Fibroblast of villous mesenchyme (primary cell): ENCODE results near the gene HERC2. TPM values are rescaled to one million over a fixed set of nuclear protein-coding genes. Genes with fewer than 3 reads are reported as not detected.

ENCODE experiments used
- DNase-seq: peaks from one replicate; pipeline ENCODE4 v3.0.0-alpha.2; 2010; ENCODE audit warnings: low read depth
- H3K4me3 ChIP-seq: 2 replicates; pipeline ENCODE4 v1.5.1; 2011; ENCODE audit warnings: low read depth, mild to moderate bottlenecking, low read length
- total RNA-seq: library from RNA; depleted of rRNA; stranded (reverse); fragments of >200 nt; gene quantifications from 2 replicates; pipeline ENCODE4 v1.2.3, GENCODE V29; 2012
- TF ChIP-seq, protein P1 (sequence below): IDR thresholded peaks from 2 replicates; pipeline ENCODE4 v1.5.1; 2012; ENCODE audit warnings: low read depth, mild to moderate bottlenecking, low read length; ENCODE audit not compliant: insufficient read depth

HERC2 gene
- total RNA-seq, 1 donor = 41.0 TPM

DNA sequence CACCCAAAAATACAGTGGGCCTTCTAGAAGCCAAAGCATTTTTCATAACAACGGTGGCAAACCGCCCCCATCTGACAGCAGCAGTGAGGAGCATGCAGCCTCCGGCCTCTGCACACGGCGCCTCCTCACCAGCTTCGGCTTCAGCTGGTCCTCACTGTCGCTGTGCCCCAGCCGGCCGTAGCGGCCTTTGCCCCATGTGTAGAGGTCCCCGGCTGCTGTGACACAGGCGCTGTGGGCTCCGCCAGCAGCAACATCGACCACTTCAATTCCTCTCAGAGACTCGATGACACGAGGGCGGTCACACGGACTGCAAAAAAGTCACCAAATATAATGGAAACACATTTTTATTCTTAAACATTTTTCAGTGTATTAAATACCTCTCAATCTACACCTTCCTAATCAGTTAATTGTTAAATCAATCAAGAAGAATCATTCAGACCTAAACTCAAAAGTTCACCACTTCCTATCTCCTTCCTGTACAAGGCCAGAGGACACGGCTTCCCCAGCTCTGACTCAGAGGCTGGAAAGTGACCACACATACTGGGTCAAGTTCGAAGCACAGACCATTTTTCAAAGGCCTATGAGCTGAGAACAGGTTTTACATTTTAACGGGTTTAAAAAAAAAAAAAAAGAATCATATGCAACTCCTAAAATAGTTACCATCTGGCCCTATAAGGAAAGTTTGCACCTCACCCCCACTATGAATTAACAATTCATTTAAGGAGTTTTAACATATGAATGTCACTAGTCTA lies 189.3 kb downstream of the HERC2 start:
- H3K4me3 ChIP-seq = no peak overlapping the region
- DNase-seq = peak; percentile 48
- TF ChIP-seq, protein P1, sequence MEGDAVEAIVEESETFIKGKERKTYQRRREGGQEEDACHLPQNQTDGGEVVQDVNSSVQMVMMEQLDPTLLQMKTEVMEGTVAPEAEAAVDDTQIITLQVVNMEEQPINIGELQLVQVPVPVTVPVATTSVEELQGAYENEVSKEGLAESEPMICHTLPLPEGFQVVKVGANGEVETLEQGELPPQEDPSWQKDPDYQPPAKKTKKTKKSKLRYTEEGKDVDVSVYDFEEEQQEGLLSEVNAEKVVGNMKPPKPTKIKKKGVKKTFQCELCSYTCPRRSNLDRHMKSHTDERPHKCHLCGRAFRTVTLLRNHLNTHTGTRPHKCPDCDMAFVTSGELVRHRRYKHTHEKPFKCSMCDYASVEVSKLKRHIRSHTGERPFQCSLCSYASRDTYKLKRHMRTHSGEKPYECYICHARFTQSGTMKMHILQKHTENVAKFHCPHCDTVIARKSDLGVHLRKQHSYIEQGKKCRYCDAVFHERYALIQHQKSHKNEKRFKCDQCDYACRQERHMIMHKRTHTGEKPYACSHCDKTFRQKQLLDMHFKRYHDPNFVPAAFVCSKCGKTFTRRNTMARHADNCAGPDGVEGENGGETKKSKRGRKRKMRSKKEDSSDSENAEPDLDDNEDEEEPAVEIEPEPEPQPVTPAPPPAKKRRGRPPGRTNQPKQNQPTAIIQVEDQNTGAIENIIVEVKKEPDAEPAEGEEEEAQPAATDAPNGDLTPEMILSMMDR = no peak

DNA sequence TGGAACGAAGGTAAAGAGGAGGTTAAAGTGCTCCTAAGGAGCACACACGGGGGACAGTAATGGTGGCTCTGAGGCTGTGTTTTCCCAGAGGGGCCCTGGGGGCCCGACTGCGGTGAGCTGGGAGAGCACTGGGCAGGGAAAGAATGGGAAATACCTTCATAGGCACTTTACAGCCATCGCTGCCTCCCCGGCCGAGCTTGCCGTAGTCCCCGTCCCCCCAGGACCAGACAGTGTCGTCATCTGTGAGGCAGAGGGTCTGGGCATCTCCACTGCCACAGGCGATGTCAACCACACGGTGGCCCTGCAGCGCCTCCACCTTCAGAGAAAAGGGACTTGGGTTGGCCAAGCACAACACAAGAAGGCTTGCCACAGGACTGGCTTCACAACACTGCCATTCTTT lies 190.0 kb downstream of the HERC2 start:
- no peak for DNase-seq
- TF ChIP-seq, protein P1 = no peak
- H3K4me3 ChIP-seq = no peak overlapping the region

DNA sequence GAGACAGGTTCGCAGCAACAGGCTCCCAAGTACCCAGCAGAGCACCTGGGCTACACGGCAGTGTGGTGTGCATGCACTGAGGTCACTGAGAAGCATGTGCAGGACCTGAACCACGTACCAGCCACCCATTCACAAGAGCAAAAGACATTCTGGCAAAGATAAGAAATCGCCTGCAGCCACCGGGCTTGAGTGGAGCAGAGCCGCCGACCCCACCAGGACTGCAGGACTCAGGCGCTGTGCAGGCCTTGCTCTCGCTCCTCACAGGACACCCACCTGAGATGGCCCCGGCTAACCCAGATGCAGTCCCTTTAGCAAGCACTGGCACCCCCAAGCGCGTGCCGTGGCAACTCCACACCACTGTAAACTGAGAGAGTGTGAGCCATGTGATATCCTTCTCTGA lies 190.6 kb downstream of the HERC2 start:
- no peak overlapping the region for H3K4me3 ChIP-seq
- TF ChIP-seq, protein P1 = no peak
- DNase-seq = no peak

DNA sequence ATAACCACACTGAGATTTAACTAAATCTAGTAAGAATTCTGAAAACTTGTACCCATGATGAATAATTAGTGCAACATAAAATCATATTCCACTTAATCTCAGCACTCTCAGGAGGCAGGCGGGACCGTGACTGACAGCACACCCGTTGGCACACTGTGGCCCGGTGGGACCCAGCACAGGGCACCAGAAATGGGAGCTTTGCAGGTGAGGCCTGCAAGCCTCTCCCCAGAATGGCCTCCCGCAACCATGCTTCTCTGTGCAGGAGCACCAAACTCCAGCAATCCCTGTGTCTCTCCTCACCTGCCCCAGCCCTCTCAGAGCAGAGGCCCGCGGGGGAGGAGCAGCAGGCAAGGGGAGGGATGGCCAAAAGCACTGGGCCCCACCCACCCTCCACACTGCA lies 191.3 kb downstream of the HERC2 start:
- no peak overlapping the region for H3K4me3 ChIP-seq
- TF ChIP-seq, protein P1 = no peak
- no peak for DNase-seq

DNA sequence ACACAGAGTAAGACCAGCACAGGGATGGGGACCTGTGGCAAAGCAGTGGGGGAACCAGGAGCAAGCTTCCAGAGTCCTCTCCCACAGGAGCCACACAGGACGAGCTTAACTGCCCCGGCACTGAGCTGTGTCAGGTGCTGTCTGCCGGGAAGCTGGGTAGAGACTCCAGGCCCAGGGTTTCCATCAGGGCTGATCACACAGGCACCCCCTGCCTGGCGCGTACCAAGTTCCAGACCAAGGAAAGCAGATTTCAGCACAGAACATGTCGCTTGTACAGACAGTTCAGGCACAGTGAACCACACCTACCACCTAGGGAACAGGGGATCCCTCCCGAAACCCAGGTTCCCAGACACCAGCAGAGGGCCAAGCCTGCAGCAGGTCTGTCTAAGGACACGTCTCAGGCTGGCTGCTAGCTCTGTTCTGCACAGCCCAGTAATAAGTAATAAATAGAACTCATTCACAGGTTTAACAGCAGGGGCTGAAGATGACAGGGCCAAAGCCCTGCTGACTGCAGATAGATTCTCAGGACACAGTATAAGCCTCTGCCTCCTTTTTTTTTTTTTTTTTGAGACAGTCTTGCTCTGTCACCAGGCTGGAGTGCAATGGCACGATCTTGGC lies 192.6 kb downstream of the HERC2 start:
- no peak overlapping the region for H3K4me3 ChIP-seq
- TF ChIP-seq, protein P1 = no peak
- no peak for DNase-seq

DNA sequence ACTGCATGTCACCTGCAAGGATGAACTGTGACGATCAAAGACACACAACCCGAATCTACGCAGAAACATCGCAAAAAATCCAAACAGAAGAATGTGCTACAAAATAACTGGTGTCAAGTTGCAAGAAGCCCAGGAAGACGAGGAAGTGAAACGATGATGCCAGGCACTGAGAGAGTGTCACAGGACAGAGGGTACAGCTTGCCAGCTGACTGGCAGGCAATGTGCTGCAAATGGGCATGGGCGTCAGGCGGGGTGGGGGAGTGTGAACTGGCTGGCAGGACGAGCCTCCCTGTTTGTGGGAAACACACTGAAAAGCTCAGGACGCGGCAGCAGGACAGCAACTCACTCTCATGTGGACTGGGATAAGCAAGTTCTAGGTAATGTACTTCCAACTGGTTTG lies 193.9 kb downstream of the HERC2 start:
- TF ChIP-seq, protein P1 = no peak
- no peak for DNase-seq
- H3K4me3 ChIP-seq = no peak overlapping the region
